Epithelial cell of esophagus (primary cell): ENCODE measurements around the gene SLC35E3.
"Not testable (repeated sequence)": the region's sequence is repeated elsewhere in the genome, so short reads cannot be mapped to it uniquely, and the experiment has no call there.

Source experiments
- DNase-seq: peaks from one replicate; pipeline ENCODE4 v3.0.0; 2010; ENCODE audit warnings: low read depth
- H3K4me3 ChIP-seq: 2 replicates; pipeline ENCODE4 v1.5.1; 2011; ENCODE audit warnings: mild to moderate bottlenecking, low read length, control low read depth
- CTCF ChIP-seq: IDR thresholded peaks from 2 replicates; pipeline ENCODE4 v1.5.1; 2011; ENCODE audit warnings: low read depth, mild to moderate bottlenecking, low read length, control low read depth, inconsistent platforms; ENCODE audit not compliant: insufficient read depth; ENCODE audit errors: missing control alignments

The SLC35E3 gene

GRCh38 chr12:68792952-68793351 lies 47.0 kb downstream of the SLC35E3 start:
- peak; percentile 55 for DNase-seq
- no peak overlapping the region for H3K4me3 ChIP-seq
- TF ChIP-seq CTCF: no peak

GRCh38 chr12:68793436-68793835 lies 47.5 kb downstream of the SLC35E3 start:
- DNase-seq: no peak
- TF ChIP-seq CTCF: no peak
- H3K4me3 ChIP-seq: no peak overlapping the region

GRCh38 chr12:68793975-68794652 lies 48.1 kb downstream of the SLC35E3 start:
- no peak for DNase-seq
- no peak for TF ChIP-seq CTCF
- H3K4me3 ChIP-seq: no peak overlapping the region

- no peak for TF ChIP-seq CTCF
- peak; percentile 91 for DNase-seq
These were observed 48.8 kb downstream of the SLC35E3 start for GRCh38 chr12:68794653-68795251.

GRCh38 chr12:68796399-68796798 lies 50.4 kb downstream of the SLC35E3 start:
- TF ChIP-seq CTCF: no peak
- DNase-seq: no peak

More at GRCh38 chr12:68794653-68795251, 48.8 kb downstream of the SLC35E3 start:
- no peak overlapping the region for H3K4me3 ChIP-seq

GRCh38 chr12:68798882-68799234 lies 52.9 kb downstream of the SLC35E3 start:
- TF ChIP-seq CTCF: no peak
- DNase-seq: no peak
- H3K4me3 ChIP-seq: no peak overlapping the region

More at GRCh38 chr12:68796399-68796798, 50.4 kb downstream of the SLC35E3 start:
- no peak overlapping the region for H3K4me3 ChIP-seq

GRCh38 chr12:68800294-68800693 lies 54.3 kb downstream of the SLC35E3 start:
- DNase-seq: peak; percentile 69
- no peak for TF ChIP-seq CTCF
- H3K4me3 ChIP-seq: no peak overlapping the region

- H3K4me3 ChIP-seq, DNase-seq: not testable (repeated sequence)
These were observed 55.1 kb downstream of the SLC35E3 start for GRCh38 chr12:68801124-68801523.

- not testable (repeated sequence) for DNase-seq, H3K4me3 ChIP-seq
These were observed 56.4 kb downstream of the SLC35E3 start for GRCh38 chr12:68802372-68802745.
